ENCODE measurements around the gene ATP6V1D.

Gene ATP6V1D

GRCh38 chr14:67395086-67395875 is 35.7 kb upstream of the ATP6V1D start:
- TF ChIP-seq, protein P1, sequence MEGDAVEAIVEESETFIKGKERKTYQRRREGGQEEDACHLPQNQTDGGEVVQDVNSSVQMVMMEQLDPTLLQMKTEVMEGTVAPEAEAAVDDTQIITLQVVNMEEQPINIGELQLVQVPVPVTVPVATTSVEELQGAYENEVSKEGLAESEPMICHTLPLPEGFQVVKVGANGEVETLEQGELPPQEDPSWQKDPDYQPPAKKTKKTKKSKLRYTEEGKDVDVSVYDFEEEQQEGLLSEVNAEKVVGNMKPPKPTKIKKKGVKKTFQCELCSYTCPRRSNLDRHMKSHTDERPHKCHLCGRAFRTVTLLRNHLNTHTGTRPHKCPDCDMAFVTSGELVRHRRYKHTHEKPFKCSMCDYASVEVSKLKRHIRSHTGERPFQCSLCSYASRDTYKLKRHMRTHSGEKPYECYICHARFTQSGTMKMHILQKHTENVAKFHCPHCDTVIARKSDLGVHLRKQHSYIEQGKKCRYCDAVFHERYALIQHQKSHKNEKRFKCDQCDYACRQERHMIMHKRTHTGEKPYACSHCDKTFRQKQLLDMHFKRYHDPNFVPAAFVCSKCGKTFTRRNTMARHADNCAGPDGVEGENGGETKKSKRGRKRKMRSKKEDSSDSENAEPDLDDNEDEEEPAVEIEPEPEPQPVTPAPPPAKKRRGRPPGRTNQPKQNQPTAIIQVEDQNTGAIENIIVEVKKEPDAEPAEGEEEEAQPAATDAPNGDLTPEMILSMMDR (conservative IDR thresholded peaks at IDR 0.05; ENCODE audit: low read depth, low read length) = no peak
- H3K4me3 ChIP-seq (ENCODE audit: low read depth, low read length) = no peak overlapping the region
- no peak for DNase-seq (ENCODE audit: low read depth)

GRCh38 chr14:67393689-67394088 is 34.1 kb upstream of the ATP6V1D start:
- no peak for DNase-seq (ENCODE audit: low read depth)
- no peak overlapping the region for H3K4me3 ChIP-seq (ENCODE audit: low read depth, low read length)
- TF ChIP-seq, protein P1 (conservative IDR thresholded peaks at IDR 0.05; ENCODE audit: low read depth, low read length) = no peak

DNA sequence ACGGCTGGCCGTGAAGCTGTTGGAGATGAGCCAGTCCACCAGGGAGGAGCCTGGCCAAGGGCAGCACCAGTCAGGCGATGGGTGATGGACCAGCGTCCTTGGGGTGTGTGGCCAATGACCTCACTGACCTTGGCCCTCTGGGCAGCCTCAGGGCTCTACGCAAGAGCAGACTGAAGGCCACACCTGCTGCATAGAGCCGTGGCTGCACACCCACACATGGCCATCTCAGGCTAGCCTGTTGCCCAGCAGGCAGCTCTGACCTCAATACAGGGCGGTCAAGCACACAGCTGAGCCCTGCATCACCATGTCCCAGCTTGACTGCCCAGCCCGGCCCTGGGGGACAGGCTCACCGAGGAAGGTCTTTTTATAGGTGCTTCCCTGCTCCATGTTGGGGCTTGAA is 33.2 kb upstream of the ATP6V1D start:
- H3K4me3 ChIP-seq (ENCODE audit: low read depth, low read length) = no peak overlapping the region
- DNase-seq (ENCODE audit: low read depth) = no peak
- TF ChIP-seq, protein P1 (conservative IDR thresholded peaks at IDR 0.05; ENCODE audit: low read depth, low read length) = no peak

GRCh38 chr14:67392123-67392522 is 32.5 kb upstream of the ATP6V1D start:
- TF ChIP-seq, protein P1 (conservative IDR thresholded peaks at IDR 0.05; ENCODE audit: low read depth, low read length) = no peak
- no peak overlapping the region for H3K4me3 ChIP-seq (ENCODE audit: low read depth, low read length)
- no peak for DNase-seq (ENCODE audit: low read depth)

- no peak overlapping the region for H3K4me3 ChIP-seq (ENCODE audit: low read depth, low read length)
- no peak for DNase-seq (ENCODE audit: low read depth)
- TF ChIP-seq, protein P1 (conservative IDR thresholded peaks at IDR 0.05; ENCODE audit: low read depth, low read length) = no peak
These were observed 31.7 kb upstream of the ATP6V1D start for GRCh38 chr14:67391268-67391667.

DNA sequence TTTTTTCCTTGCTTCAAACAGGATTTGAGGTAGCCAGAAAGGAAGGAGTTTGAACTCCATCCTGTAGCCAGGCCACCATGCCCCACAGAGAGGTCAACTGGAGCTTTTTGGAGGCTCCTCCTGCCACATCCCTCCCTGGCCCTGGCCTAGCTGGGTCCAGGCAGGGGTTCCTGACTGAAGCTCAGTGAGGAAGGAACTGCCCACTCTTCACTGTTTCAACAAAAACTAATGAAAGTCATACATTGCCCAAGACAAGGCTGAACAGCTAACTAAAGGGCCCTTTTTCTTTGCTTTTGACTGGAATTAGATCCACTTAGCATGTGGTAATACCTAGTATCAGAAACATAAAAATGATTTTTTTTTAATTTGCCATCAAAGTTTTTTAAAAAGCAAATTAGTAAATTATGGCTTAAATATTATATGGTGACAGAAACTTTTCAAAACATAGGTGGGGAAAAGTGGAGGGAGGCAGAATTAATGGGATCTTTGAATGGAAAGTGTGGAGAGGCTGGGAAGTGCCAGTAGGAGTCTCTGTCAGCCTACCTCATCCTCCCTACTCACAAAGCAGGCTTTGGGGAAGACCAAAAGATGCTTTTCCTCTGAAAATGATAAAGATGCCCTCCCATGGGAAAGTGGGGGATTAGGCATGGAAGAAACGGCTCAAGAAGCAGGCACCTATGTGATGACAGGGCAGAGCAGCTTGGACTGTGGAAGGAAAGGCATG is 30.4 kb upstream of the ATP6V1D start:
- DNase-seq (ENCODE audit: low read depth) = no peak
- TF ChIP-seq, protein P1 (conservative IDR thresholded peaks at IDR 0.05; ENCODE audit: low read depth, low read length) = no peak
- H3K4me3 ChIP-seq (ENCODE audit: low read depth, low read length) = no peak overlapping the region

Measured in choroid plexus epithelial cell (primary cell).